ENCODE data around the gene DSP. TPM values are rescaled to one million over a fixed set of nuclear protein-coding genes. Genes with fewer than 3 reads are reported as not detected.
A peak's percentile ranks its signal among the peaks of the same experiment; 100 is the strongest.

DSP gene
- total and polyA plus RNA-seq, 2 donors from 2014 or later: 14.7 to 96.2 TPM

DNA sequence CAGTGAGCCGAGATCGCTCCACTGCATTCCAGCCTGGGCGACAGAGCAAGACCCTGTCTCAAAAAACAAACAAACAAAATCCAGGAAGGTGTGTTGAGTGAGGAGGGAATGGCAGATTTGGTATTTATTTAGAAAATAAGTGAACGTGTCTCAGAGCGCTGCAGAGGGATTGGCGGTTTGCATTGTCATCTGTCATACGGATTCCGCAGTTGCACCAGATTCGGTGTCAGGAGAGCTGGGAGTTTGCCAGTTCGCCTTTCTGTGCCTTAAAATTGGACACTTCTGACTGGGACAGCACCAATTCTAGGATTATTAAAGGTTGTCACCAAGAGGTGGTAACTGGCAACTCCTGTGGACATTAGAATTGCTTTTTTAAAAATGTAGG is 49.4 kb downstream of the DSP start:
- Histone ChIP-seq H3K4me3 (ENCODE audit: low read length in 3 of 3) (peak overlapping the region; percentile 40 to 69 (median 66)), H3K27me3 (ENCODE audit: control insufficient read depth, insufficient read depth, low read length) (no peaks in the 10 kb centered on the region), H3K36me3 (ENCODE audit: control insufficient read depth in 2 of 3, insufficient read depth in 3 of 3, low read length in 3 of 3) (peaks cover 2 to 13% (median 3%) of the 10 kb centered on the region in 3 donors), H3K9ac (ENCODE audit: low read length in 3 of 3) (peak overlapping the region; percentile 22 to 67 (median 33)), H3K4me1 (ENCODE audit: control insufficient read depth in 2 of 3, insufficient read depth in 2 of 3, low read depth in 1 of 3, low read length in 3 of 3) (peaks cover 0 to 3% (median 2%) of the 10 kb centered on the region in 3 donors), H3K9me3 (ENCODE audit: control insufficient read depth in 2 of 3, insufficient read depth in 1 of 3, low read length in 3 of 3) (no peaks in the 10 kb centered on the region), H3K27ac (ENCODE audit: low read depth in 2 of 2, low read length in 2 of 2) (no peak overlapping the region)
- peak in 1 of 5 donors; percentile 15 for DNase-seq
- TF ChIP-seq, protein P1, sequence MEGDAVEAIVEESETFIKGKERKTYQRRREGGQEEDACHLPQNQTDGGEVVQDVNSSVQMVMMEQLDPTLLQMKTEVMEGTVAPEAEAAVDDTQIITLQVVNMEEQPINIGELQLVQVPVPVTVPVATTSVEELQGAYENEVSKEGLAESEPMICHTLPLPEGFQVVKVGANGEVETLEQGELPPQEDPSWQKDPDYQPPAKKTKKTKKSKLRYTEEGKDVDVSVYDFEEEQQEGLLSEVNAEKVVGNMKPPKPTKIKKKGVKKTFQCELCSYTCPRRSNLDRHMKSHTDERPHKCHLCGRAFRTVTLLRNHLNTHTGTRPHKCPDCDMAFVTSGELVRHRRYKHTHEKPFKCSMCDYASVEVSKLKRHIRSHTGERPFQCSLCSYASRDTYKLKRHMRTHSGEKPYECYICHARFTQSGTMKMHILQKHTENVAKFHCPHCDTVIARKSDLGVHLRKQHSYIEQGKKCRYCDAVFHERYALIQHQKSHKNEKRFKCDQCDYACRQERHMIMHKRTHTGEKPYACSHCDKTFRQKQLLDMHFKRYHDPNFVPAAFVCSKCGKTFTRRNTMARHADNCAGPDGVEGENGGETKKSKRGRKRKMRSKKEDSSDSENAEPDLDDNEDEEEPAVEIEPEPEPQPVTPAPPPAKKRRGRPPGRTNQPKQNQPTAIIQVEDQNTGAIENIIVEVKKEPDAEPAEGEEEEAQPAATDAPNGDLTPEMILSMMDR (IDR thresholded peaks at IDR 0.05; ENCODE audit: borderline replicate concordance, extremely low read depth, insufficient read depth): no peak
- no peak for FAIRE-seq
- intact Hi-C loops (cut with DNase I): no loop called here

DNA sequence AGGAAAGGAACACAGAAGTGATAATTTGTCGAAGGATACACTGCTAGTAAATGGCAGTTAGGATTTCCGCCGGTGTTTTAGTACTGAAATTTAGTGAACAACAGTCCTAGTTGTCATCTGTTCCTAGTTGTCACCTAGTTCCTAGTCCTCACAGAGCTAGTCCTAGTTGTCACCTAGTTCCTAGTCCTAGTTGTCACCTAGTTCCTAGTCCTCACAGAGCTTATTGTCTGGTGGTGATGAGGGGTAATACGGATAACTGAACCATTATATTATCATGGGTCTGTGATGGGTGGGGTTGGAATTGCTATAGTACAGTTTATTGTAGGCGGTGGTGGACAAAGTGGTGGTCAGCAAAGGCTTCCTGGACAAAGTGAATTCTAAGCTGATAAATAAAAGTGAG is 50.3 kb downstream of the DSP start:
- Histone ChIP-seq H3K9me3 (ENCODE audit: control insufficient read depth in 2 of 3, insufficient read depth in 1 of 3, low read length in 3 of 3) (no peaks in the 10 kb centered on the region), H3K4me3 (ENCODE audit: low read length in 3 of 3) (no peak overlapping the region), H3K27me3 (ENCODE audit: control insufficient read depth, insufficient read depth, low read length) (no peaks in the 10 kb centered on the region), H3K36me3 (ENCODE audit: control insufficient read depth in 2 of 3, insufficient read depth in 3 of 3, low read length in 3 of 3) (peaks cover 2 to 13% (median 3%) of the 10 kb centered on the region in 3 donors), H3K4me1 (ENCODE audit: control insufficient read depth in 2 of 3, insufficient read depth in 2 of 3, low read depth in 1 of 3, low read length in 3 of 3) (peaks cover 0 to 3% (median 2%) of the 10 kb centered on the region in 3 donors), H3K27ac (ENCODE audit: low read depth in 2 of 2, low read length in 2 of 2) (no peak overlapping the region), H3K9ac (ENCODE audit: low read length in 3 of 3) (no peak overlapping the region)
- FAIRE-seq (no peak), DNase-seq (no peak)
- intact Hi-C loops (cut with DNase I): no loop called here
- TF ChIP-seq, protein P1 (IDR thresholded peaks at IDR 0.05; ENCODE audit: borderline replicate concordance, extremely low read depth, insufficient read depth): no peak

DNA sequence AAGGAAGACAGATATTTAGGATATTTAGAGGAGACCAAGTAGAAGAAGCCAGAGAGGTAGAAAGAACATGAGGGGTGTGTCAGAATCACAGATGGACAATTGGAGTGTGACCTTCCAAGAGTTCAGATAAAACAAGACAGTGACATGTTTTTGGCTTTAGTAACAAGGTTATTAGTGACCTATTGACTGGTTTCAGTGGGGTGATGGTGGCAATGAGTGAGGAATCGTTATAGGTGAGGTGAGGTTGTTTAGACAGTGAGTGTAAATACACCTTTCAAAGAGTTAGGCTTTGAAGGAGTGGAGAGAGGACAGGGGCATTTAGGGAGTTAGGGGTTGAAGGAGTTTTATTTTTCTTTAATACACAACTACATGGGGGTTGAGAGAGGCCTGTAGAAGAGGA is 51.8 kb downstream of the DSP start:
- intact Hi-C loops (cut with DNase I): no loop called here
- no peaks in the 10 kb centered on the region for H3K9me3 ChIP-seq (ENCODE audit: control insufficient read depth in 2 of 3, insufficient read depth in 1 of 3, low read length in 3 of 3)
- DNase-seq (no peak), FAIRE-seq (no peak)
- H3K27ac ChIP-seq (ENCODE audit: low read depth in 2 of 2, low read length in 2 of 2): no peak overlapping the region
- no peaks in the 10 kb centered on the region for H3K27me3 ChIP-seq (ENCODE audit: control insufficient read depth, insufficient read depth, low read length)
- peaks cover 0 to 3% (median 2%) of the 10 kb centered on the region in 3 donors for H3K4me1 ChIP-seq (ENCODE audit: control insufficient read depth in 2 of 3, insufficient read depth in 2 of 3, low read depth in 1 of 3, low read length in 3 of 3)
- H3K4me3 ChIP-seq (ENCODE audit: low read length in 3 of 3): no peak overlapping the region
- TF ChIP-seq, protein P1 (IDR thresholded peaks at IDR 0.05; ENCODE audit: borderline replicate concordance, extremely low read depth, insufficient read depth): no peak
- no peak overlapping the region for H3K9ac ChIP-seq (ENCODE audit: low read length in 3 of 3)
- peaks cover 3 to 13% (median 4%) of the 10 kb centered on the region in 3 donors for H3K36me3 ChIP-seq (ENCODE audit: control insufficient read depth in 2 of 3, insufficient read depth in 3 of 3, low read length in 3 of 3)

DNA sequence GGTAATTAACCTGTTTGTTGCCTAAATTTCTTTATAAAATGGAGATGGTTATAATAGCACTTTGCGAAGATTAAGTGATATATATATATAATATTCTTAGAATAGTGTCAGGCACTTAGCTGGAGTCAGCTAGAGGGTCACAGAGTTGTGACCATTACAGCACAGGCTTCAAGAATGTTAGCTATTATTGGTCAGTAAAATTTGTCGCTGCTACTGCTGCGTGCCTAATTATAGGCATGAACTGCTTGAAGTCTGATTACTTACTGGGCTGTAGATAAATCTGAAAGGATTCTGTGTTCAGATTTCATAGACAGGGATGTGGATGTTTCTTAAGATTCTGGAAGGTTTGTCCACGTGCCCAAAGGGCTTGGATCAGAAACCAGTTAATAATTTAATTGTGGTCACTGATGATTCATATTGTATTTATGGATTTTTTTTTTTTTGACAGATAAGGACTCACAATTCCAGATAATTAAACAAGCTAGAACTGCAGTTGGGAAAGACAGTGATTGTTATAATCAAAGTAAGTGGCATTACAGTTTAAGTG is 53.2 kb downstream of the DSP start:
- no peak overlapping the region for H3K4me3 ChIP-seq (ENCODE audit: low read length in 3 of 3)
- no peak for DNase-seq
- peaks cover 0 to 3% (median 2%) of the 10 kb centered on the region in 3 donors for H3K4me1 ChIP-seq (ENCODE audit: control insufficient read depth in 2 of 3, insufficient read depth in 2 of 3, low read depth in 1 of 3, low read length in 3 of 3)
- peaks cover 3 to 13% (median 4%) of the 10 kb centered on the region in 3 donors for H3K36me3 ChIP-seq (ENCODE audit: control insufficient read depth in 2 of 3, insufficient read depth in 3 of 3, low read length in 3 of 3)
- H3K27ac ChIP-seq (ENCODE audit: low read depth in 2 of 2, low read length in 2 of 2): no peak overlapping the region
- H3K27me3 ChIP-seq (ENCODE audit: control insufficient read depth, insufficient read depth, low read length): no peaks in the 10 kb centered on the region
- no peak for FAIRE-seq
- no peak overlapping the region for H3K9ac ChIP-seq (ENCODE audit: low read length in 3 of 3)
- no peaks in the 10 kb centered on the region for H3K9me3 ChIP-seq (ENCODE audit: control insufficient read depth in 2 of 3, insufficient read depth in 1 of 3, low read length in 3 of 3)
- TF ChIP-seq, protein P1 (IDR thresholded peaks at IDR 0.05; ENCODE audit: borderline replicate concordance, extremely low read depth, insufficient read depth): no peak
- intact Hi-C loops (cut with DNase I): no loop called here
